COLO668 (cell line): ENCODE results near the gene ZFP62.
A peak's percentile ranks its signal among the peaks of the same experiment; 100 is the strongest.

ENCODE experiments used
- DNase-seq: peaks from one replicate; lab custom pipeline; 2025; ENCODE audit not compliant: unreplicated experiment; lab: John Stamatoyannopoulos, UW

Gene ZFP62

DNA sequence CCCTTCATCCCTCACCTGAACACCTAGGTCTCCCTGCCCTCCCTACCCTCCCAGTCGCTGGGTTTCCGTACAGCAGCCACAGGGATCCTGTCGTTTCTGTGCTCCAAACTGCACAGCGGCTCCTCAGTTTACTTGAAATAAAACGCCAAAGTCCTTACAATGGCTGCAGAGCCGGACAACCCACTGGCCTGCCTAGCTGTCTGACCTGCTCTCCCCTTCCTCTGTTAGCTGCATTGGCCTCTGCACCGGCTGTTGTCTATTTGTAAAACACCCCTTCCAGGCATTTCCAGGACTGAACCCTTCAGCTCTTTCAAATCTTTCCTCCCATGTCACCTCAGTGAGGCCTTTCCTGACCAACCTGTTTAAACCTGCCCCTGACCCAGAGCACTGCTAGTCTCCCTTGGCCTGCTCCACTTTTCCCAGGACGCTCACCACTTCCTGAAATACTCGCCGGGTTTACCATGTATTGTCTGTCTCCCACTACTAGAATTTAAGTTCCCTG lies 49.4 kb downstream of the ZFP62 start:
- DNase-seq, result peak; percentile 9

DNA sequence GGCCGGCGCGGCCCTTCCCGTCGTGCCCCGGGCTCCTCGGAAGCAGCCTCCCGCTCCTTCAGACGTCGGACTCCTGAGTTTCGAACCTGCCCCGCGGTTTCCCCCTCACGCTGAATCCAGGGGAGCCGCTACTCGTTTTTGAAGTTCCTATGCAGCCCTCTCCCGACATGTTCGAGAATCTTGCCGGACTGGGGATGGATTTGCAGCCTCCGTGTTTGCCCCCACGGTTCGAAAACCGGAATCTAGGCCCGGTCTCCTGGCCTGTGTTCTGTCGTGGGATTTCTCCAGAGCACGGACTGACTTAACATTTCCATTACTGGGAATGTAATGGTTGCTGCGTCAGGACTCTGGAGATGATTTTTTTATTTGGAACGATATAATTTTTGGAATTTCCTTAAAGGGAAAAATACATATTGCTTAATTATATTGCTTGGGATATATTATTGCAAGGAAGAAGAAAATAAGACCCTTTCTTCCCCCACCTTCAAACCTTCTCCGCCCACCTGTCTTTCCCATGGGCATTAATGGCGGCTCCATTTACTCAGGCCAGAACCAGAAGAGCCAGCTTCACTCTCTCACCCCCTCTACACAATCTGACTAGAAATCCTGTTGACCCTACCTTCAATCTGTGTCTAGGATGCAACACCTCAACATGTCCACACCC lies 50.0 kb downstream of the ZFP62 start:
- no peak for DNase-seq

DNA sequence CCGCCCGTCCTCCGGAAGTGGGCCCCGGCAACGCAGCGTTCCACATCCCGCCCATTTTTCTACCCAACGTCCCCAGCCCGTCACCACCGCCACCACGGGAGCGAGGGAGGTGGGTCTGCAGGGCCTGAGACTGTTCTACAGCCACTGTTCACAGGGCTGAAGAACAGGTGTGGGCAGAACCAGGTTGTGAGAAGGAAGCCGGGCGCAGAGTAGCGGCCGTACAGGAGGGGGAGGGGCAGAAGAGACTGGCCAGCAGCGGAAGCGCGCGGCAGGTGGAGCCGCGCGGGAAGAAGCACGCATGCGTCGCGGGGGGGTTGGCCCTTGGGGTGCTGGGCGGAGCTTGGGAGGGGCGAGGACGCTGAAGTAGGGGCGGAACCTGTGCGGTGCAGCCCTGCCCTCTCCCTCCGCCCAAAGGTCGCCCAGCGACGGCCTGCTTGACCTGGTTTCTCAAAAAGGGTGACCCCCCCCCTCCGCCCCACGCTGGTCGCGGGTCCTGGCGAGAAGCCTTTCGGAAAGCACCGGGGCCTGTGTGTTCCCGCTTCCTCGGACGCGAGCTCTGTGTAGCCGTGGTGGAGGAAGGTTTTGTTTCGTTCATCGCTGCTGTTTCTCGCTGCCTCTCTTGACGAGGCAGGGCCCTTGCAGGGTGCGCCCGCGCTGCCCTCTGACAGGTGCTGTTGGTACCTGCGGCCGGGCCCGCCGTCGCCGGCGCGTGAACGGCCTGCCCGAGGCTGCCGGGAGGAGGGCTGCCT lies 50.7 kb downstream of the ZFP62 start:
- DNase-seq, result peak; percentile 91

DNA sequence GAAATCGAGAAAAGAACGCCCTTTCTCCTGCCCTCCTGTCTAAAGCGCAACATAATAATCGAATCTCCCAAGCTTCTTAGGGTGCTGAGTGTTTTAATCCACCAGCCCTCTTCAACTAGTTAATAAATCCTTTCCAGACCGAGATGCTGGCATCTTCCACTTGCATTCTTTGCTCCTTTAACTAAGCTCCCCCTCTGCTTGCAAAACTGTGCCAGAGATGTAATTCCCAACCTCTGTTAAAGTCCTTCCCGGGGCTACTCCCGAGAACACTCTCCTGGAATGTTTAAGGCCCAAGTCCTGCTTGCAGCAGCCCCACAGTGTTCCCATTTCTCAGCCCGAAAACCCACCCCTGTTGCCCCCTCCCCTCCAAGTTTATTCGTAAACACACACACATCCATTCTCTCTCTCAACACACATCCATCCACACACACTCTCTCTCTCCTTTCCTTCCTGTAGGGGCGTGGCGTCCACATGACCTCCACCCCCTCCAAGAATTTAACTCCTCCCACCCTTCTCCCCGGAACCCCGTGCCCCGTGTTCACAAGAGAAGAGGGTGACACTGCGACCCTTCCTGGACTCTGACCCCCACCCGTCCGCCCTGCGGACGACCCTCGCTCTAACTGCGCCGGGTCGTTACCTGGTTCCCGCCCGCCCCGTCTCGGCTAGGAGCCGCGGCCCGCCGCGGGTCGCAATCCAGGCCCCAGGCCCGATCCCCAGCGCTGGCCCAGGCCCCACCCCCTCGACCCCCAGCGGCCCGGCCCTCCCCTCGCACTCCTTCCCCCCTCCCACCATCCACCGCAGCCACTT lies 51.5 kb downstream of the ZFP62 start:
- DNase-seq, result peak; percentile 87

GRCh38 chr5:180808461-180809000 lies 52.5 kb downstream of the ZFP62 start:
- peak; percentile 6 for DNase-seq

DNA sequence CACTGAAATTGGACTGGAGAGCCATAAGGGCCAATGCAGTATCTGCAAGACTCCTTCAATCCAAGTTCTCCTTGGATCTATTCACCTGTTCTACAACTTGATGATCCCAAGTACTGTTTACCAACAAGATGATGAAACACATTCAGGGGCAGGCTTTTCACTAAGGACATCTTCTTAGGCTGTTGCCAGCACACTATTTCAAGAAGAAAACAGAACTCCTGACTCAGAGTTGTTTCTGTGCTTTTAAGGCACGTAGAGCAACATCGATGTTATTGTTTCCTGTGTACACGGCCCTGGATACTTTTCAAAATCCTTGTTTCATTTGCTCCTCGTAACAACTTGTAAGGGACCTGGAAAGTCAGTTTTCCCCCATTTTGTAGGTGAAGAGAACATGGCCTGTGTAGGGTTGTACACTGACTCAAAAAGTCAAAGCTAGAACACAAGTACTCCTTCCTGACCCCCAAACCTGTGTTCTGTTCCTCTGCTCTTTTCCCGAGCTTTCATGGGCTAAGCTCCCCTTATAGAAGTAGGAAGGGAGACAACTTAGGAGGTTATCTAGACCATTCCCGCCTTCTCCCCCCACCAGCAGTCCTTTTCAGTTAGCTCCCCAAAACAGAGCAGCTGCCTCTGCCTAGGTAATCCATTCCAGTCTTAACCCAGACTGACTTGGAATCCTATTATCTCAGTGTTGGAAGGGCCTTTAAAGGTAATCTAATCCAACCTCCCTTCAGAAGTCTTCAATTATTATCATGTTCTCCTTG lies 53.2 kb downstream of the ZFP62 start:
- DNase-seq, result no peak

DNA sequence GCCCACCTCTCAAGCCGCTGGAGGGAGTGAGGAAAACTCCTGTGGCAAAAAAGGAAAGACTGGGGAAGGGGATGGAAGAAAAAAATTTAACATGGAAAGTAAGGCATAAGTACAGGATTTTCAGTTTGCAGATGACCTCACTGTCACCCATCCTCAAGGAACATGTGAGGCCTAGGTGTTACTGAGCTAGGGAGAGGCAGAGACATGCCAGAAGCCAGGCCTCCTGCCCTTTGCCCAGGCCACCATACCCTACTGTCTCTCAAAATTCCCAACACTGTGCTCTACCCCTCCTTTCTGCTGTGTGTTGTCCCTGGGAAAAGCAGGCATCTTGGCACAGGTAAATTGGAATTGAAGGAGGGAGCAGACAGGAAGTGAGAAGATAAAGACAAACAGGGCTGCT lies 54.0 kb downstream of the ZFP62 start:
- DNase-seq, result no peak

GRCh38 chr5:180806351-180807011 lies 54.6 kb downstream of the ZFP62 start:
- DNase-seq, result peak; percentile 4

- DNase-seq, result no peak
Observed at GRCh38 chr5:180804129-180804618, 56.9 kb downstream of the ZFP62 start.

- DNase-seq, result no peak
Observed at GRCh38 chr5:180803181-180804128, 57.6 kb downstream of the ZFP62 start.

DNA sequence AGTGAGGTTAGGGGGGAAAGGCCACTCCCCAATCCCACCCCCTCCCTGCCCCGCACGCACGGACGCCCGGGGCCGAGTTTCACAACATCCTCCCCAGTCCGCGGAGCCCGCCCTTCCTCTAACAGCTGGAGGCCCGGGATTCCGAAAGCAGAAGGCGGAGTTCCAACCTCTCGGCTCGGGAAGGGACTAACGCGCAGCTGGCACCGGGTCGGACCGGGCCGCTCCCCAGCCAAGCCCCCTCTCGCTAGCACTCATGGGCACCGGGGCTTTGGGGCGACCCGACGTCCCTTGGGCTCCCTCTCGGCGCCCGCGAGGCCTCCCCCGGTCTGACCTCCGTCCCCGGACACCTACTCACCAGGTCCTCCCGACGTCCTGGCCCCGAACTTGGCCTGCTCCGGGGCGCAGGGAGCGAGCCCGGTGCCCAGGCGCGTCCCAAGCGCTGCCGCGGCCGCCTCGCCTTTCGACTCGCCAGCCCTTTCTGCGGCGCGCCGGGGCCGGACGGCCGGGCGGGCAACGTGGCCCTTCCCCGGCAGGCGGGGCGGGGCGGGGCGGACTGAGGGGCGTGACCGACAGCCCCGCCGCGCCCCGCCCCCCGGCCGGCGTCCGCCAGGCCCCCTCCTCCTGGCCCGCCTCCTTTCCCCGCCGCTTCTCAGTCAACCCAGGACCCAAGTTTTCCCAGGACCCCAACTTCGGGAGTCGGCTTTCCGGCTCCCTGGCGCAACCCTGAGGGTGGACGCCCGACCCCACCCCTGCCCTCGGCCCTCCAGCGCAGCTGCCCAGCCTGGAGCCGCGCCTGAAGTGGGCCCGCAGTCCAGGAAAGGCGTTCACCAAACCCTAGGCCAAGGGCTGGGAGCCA lies 58.5 kb downstream of the ZFP62 start, which contains the start of gene MGAT1:
Gene MGAT1 (minus strand): TSS at position 482 of the 856 bp plus-strand sequence. CDS start 9,835 bp downstream, outside the sequence.
- peak; percentile 69 for DNase-seq

DNA sequence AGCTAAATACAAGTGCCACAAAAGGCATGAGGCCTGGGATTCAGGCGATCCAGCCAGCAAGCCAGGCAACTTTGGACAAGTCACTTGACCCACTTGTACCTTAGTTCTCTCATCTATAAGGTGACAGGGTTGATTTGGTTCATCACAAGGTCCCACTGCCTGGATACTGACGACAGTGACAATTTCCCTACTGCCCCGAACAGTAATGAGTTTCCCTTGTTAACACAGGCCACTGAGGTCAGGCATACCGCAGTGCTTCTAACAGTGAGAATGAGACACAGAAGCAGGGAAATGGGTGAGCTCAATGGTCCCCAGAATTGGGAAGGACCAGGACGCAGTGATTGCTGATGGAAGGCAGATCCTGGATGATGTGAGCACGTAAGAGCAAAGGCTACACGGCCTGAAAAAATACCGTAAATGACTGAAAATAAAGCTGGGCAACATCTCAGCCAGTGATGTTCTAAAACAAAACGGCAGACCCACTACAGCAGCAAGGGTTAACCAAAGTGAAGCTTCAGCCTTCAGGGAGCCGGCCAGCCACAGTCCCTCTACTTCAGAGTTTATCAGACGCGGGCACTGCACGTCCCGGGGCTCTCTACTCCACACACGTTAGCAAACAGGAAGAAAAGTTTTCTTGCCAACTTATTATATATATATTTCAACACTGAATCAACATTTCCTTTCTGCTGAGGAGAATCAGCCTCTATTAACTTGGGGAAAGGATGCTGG lies 59.3 kb downstream of the ZFP62 start:
- no peak for DNase-seq

GRCh38 chr5:180799902-180800801 lies 60.9 kb downstream of the ZFP62 start:
- DNase-seq, result no peak

DNA sequence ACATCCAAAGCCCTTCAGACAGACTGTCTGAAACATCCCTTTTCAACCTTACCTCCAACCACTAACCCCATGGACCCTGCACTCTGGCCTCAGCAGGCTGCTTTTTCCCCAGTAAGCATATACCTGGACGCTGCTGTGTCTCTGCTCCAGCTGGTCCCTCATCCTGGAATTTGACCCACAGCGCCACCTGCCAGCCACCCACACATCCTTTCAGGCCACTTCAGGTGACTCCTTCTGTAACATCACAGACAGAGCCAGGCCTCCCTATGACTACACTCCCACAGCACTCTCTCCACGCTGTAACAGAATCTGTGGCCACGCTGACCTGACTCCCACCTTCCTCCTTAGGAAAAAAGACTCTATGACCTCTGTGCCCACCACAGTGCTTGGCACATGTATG lies 61.9 kb downstream of the ZFP62 start:
- peak; percentile 40 for DNase-seq

- DNase-seq, result no peak
Observed at GRCh38 chr5:180798193-180798592, 62.9 kb downstream of the ZFP62 start.
